D721Med (cell line): Measurements from ENCODE around the gene PXMP4.
A peak's percentile ranks its signal among the peaks of the same experiment; 100 is the strongest.

Experiments
- DNase-seq: peaks from one replicate; pipeline ENCODE4 v3.0.0; 2011; ENCODE audit warnings: low spot score; ENCODE audit not compliant: insufficient read length
- FAIRE-seq: peaks from 2 replicates; lab custom pipeline; 2011; peaks lifted over from hg19 to GRCh38; lab: Jason Lieb, UNC
- CTCF ChIP-seq: IDR thresholded peaks from 2 replicates; pipeline ENCODE4 v1.5.1; 2012; ENCODE audit warnings: mild to moderate bottlenecking, control low read depth; ENCODE audit not compliant: insufficient read depth; ENCODE audit errors: missing control alignments

Gene PXMP4

GRCh38 chr20:33719989-33720709, at the start of gene PXMP4:
Gene PXMP4, minus strand, starts transcription at chr20:33720310. Its CDS starts 103 bp downstream, at chr20:33720207.
- peak; percentile 88 for DNase-seq
- no peak for TF ChIP-seq CTCF
- FAIRE-seq = peak; percentile 71

GRCh38 chr20:33769043-33769442, 48.9 kb upstream of the PXMP4 start:
- DNase-seq = no peak
- no peak for FAIRE-seq
- no peak for TF ChIP-seq CTCF

- DNase-seq = no peak
- FAIRE-seq = no peak
- no peak for TF ChIP-seq CTCF
Measured at GRCh38 chr20:33767777-33768138, 47.6 kb upstream of the PXMP4 start.

- FAIRE-seq (no peak), DNase-seq (no peak)
- TF ChIP-seq CTCF = no peak
Measured at GRCh38 chr20:33766686-33767085, 46.6 kb upstream of the PXMP4 start.

GRCh38 chr20:33765592-33765991, 45.5 kb upstream of the PXMP4 start:
- no peak for FAIRE-seq
- TF ChIP-seq CTCF = no peak
- DNase-seq = no peak

GRCh38 chr20:33765099-33765498, 45.0 kb upstream of the PXMP4 start:
- DNase-seq (no peak), FAIRE-seq (no peak)
- no peak for TF ChIP-seq CTCF

GRCh38 chr20:33761698-33762250, 41.7 kb upstream of the PXMP4 start:
- DNase-seq (no peak), FAIRE-seq (no peak)
- no peak for TF ChIP-seq CTCF
